ENCODE results near the gene CDH4.
"Not testable (repeated sequence)": the region's sequence is repeated elsewhere in the genome, so short reads cannot be mapped to it uniquely, and the experiment has no call there.

The CDH4 gene

DNA sequence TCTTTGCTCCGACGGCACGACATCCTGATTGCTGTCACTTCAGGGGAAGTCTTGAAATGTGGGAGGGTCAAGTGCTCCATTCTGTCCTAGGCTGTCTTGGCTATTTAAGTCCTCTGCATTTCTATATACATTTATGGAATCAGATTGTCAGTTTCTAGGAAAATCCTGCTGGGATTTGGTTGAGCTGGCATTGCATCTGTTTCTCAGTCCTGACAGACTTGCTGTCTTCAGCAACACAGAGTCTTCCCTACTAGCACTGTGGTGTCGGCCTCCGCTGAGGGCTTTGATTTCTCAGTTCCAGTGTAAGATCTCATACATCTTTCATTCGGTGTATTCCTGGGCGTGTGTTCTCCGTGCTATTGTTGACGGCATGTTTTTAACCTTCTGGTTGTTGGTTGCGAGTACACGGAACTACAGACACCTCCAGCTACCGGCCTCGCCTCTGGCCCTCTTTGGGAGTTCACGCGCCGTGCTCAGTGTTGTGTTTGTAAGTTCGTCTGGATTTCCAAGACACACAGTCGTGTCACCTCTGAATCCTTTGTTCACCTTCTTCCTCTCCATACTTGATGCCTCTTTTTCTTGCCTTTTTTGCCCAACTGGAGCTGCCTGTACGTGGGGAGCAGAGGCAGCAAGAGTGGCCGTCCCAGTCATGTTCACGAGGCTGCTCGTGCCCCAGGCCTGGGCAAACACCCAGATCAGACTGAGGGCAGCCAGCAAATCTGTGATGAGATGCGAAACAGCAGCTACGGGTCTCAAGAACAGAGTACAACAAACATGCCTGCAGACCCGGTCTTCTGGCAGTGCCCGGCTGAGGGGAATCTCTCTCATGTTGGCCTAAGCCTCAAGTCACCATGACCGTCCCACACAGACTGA lies 720.8 kb downstream of the CDH4 start:
- in situ Hi-C loops (cut with MboI; ENCODE audit: low sequenced_read_pairs) = no loop called here

DNA sequence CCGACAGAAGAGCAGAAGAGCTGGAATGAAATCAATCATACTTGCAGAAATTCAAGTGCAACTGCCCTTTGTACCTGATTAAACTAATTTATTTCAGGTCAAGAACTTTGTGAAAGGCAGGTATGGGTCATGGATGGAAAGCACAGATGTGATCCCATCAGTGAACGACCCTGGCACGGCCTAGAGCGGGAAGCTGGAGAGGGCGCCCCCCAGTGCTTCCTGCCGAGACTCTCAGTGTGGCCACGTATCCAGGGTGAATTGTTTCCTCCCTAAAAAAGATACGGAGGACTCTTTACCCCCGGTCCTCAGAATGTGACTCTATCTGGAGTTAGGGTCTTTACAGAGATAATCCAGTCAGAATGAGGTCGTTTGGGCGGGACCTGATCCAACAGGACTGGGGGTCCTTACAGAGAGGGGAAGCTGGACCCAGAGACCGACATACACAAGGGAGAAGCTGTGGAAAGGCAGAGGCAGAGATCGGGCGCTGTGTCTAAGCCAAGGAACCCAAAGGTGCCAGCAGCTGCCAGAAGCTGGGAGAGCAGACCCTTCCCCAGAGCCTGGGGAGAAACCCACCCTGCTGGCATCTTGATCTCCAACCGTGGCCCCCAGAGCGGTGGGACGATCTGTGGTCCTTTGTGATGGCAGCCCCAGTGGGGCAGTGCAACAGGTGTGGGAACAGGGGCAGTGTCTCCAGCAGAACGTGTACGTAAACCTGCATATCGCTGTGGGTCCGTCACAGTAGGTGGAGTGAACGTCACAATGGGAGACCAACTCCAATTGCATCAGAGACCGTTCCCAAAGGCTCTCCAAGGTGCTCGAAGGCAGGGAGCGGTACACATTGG lies 721.7 kb downstream of the CDH4 start:
- in situ Hi-C loops (cut with MboI; ENCODE audit: low sequenced_read_pairs) = no loop called here

DNA sequence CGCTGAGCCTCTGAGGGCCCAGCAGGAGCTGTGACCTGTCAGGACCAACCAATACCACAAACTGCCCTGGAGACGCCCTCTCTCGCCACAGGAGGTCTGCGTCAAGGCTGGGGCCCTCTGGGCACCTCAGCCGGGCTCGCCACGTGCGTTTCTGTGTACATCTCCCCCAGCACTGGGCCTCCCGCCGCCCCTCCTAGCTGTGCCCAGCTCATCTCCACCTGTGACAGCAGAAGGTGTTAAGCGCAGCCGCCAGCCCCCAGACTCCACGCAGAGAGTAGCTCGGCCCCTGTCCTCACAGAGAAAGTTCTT lies 722.2 kb downstream of the CDH4 start:
- in situ Hi-C loops (cut with MboI; ENCODE audit: low sequenced_read_pairs) = no loop called here

DNA sequence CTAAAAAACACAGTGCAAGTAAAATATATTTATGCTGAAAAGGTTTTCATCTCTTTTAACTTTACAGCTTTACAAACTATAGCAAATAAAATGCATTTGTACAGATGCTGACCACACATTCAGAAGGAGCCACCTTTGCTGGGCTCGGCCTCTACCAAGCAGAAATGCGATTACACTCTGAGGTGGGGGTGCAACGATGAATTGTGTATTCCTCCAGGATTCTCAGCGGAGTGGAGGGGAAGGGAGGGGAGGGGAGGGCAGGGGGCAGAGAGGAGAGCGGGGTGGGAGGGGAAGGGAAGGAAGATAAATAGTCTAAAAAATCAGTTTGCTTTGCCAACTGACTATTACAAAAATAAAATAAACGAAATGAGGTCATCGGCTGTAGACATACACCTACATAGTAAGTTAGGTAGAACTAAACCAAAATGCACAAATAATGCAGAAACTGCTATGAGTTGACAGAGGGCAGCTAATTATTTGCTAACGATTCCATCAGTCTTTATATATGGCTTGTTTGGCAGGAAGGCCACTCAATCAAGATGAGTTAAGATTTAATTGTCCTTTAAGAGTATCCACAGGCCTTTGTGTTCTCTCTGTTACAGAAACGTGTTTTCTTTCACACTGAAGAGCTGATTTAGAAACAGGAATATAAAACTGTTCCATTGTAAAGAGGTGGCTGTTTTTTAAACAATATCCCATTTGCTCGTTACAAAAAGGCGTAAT lies 723.5 kb downstream of the CDH4 start:
- in situ Hi-C loops (cut with MboI; ENCODE audit: low sequenced_read_pairs) = no loop called here

DNA sequence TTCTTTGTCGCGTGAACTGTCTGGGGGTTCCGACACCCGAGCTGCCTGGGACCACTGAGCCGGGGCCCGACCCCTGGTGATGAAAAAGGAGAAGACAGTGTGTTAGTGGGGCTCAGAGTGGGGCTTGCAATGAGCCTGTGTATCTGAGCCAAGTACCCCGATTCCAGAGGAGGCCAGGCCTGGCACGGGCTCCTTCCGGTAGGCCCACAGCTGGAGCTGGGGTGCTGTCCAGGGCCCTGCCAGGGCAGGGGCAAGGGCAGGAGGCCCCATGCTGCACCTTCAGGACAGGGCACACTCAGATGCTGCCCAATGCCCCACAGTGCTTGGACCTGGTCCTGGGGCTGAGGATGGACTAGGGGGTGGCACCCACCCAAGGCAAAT lies 724.2 kb downstream of the CDH4 start:
- in situ Hi-C loops (cut with MboI; ENCODE audit: low sequenced_read_pairs) = no loop called here

DNA sequence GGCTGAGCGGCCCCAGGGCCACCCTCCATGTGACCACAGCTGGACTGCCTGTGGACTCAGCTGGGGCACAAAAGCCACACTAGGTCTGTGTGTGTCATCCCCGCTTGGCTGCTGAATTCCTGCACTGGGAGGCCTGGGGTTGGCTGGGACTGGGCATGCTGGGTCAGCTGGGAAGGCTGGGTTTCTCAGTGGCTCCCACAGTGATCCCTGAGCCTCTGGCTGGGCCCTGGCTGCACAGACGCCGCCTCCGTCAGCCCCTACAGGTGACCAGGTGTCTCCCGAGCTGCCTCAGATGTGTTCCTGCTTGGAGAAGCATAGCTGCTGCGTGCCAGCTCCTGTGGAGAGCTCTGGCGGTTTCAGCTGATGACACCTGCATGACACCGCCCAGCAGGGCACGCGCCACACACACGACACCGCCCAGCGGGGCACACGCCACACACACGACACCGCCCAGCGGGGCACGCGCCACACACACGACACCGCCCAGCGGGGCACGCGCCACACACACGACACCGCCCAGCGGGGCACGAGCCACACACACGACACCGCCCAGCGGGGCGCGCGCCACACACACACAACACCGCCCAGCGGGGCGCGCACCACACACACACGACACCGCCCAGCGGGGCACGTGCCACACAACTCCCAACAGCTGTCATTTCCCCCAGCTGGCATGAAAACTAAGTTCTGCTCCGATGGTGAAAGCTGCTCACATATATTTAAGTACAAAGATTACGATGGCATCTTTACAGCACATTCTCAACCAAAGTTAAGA lies 724.8 kb downstream of the CDH4 start:
- in situ Hi-C loops (cut with MboI; ENCODE audit: low sequenced_read_pairs) = no loop called here

DNA sequence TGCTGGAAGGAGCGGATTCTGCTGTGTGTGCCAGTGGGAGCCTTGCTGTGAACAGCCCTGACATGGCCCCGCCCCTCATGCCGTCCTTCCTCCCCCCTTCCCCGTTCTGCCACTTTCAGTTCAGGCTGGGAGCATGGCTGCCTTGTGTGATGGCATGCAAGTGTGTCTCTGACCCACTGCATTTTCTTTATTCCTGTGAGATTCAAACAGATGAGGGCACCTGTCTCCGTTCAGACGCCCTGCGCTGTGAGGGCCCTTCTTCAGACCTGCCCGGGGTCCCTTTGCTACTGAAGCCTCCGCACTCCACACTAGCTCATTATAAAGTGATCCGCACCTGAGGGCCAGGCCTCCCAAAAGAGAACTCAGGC lies 725.3 kb downstream of the CDH4 start:
- in situ Hi-C loops (cut with MboI; ENCODE audit: low sequenced_read_pairs) = no loop called here

DNA sequence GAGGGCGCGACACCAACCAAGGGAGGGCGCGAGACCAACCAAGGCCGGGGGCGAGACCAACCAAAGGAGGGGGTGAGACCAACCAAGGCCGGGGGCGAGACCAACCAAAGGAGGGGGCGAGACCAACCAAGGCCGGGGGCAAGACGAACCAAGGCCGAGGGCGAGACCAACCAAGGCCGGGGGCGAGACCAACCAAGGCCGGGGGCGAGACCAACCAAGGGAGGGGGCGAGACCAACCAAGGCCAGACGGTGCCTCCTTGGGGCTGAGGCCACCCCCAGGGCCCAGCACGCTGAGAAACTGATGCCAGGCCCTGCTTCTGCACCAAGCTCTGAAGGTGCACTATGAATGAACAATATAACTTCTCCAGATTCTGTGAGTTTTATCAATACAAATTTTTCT lies 726.4 kb downstream of the CDH4 start:
- in situ Hi-C loops (cut with MboI; ENCODE audit: low sequenced_read_pairs) = no loop called here

DNA sequence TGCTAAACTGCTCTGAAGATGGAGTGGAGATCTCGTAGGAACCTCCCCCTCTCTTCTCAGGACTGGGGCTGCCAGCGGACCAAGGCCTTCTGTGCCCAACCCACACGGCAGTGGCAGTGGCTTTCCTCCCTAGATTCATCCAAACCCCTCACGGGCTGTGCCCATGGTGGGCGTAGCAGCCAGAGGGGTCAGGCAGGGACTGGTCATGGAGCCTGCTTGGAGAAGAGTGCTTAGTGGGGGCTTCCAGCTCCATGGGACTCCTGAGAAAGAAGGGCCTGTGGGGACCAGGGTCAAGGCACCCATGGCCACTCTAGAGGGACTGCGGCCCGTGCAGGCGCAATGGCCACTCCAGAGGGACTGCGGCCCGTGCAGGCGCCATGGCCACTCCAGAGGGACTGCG lies 727.0 kb downstream of the CDH4 start:
- in situ Hi-C loops (cut with MboI; ENCODE audit: low sequenced_read_pairs) = no loop called here

DNA sequence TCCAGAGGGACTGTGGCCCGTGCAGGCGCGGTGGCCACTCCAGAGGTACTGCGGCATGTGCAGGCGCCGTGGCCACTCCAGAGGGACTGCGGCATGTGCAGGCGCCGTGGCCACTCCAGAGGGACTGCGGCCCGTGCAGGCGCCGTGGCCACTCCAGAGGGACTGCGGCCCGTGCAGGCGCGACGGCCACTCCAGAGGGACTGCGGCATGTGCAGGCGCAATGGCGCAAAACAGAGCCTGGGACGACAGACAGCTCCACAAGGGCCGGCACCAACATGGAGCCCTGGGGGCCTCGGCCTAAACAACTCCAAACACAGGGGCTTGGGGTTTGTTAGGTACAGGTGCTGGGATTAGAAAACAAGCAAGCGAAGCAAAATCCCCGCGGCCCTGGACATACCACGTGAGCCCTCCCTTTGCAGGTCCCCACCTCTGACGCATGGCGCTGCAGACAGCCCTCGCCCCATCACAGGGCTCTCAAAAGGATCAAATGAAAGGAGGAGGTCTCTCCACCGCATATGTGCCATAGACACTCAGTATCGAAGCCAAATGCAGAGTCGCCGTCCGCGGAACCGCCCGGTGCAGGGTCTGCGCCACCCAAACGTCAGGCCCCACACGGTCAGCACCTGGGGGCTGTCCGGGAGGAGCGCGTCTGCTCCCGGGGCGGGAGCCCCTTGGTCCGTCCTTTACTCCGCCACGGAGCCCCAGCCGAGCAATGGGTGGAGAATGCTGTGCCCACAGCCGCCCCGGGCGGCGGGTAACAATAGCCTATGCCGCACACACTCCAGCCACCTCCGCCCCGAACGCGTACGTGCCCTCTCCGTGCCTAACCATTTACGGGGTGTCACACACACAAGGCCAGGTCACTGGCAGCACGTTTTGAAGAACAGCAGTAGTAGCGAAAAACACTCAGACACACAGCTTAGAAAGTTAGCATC lies 727.9 kb downstream of the CDH4 start:
- in situ Hi-C loops (cut with MboI; ENCODE audit: low sequenced_read_pairs) = no loop called here

DNA sequence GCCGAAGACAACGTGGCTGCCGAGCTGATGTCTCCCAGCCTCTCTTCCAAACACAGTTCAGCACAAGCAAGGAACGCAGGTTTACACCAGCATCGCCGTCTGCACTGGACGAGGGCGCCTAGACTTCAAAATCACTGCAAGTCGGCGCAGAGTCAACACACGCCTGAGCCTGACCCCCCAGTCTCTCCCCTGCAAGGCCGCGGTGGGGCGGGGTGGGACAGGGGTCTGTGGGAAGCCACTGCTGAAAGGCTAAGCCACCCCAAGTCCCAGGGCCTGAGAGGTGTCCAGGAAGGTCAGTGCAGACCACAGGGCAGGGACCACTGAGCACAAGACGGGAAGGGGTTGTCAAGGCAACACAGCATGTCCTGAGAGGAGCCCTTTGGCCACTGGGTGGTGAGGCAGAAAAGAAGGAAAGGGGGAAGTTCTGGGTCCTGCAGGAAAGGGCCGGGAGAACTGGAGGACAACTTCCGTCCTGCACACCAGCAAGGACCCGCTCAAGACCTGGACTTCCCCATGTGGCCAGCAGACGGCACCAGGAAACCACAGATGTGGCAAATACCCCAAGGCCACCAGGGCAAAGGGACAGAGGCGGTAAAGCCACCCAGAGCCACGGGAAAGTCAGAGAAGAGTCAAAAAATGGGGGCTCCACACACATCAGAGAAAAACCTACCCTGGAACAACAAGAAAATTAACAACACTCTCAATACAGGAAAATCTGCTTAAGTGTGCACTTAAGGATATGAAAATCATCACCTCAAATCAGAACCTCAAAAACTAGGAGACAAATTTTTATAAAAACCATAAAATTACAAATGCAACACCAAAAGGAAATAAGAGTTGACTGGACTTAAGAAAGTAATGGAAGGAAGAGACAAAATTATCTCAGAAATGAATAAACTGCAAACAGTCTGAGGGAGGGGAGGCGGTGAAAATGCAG lies 728.9 kb downstream of the CDH4 start:
- in situ Hi-C loops (cut with MboI; ENCODE audit: low sequenced_read_pairs) = no loop called here

DNA sequence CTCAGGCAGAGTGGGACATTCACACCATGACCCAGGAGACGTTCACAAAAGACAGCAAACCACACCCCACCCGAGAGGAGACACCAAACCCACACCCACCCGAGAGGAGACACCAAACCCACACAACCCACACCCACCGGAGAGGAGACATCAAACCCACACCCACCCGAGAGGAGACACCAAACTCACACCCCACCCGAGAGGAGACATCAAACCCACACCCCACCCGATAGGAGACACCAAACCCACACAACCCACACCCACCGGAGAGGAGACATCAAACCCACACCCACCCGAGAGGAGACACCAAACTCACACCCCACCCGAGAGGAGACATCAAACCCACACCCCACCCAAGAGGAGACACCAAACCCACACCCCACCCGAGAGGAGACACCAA lies 729.6 kb downstream of the CDH4 start:
- in situ Hi-C loops (cut with MboI; ENCODE audit: low sequenced_read_pairs) = not testable (repeated sequence)

DNA sequence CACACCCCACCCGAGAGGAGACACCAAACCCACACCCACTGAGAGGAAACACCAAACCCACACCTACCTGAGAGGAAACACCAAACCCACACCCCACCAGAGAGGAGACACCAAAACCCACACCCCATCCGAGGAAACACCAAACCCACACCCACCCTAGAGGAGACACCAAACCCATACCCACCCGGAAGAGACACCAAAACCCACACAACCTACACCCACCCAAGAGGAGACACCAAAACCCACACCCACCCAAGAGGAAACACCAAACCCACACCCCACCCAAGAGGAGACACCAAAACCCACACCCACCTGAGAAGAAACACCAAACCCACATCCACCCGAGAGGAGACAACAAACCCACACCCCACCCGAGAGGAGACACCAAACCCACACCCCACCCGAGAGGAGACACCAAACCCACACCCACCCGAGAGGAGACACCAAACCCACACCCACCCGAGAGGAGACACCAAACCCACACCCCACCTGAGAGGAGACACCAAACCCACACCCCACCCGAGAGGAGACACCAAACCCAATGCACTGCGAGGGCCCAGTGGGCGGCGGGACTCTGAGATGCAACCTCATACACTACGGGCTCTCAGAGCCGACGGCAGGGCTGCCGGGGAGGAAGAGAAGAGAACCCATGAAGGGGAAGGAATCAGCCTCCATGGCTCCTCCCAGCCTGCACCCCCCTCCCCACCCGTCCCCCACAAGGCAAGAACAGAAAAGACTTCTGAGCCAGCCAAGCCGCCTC lies 730.3 kb downstream of the CDH4 start:
- in situ Hi-C loops (cut with MboI; ENCODE audit: low sequenced_read_pairs) = no loop called here

DNA sequence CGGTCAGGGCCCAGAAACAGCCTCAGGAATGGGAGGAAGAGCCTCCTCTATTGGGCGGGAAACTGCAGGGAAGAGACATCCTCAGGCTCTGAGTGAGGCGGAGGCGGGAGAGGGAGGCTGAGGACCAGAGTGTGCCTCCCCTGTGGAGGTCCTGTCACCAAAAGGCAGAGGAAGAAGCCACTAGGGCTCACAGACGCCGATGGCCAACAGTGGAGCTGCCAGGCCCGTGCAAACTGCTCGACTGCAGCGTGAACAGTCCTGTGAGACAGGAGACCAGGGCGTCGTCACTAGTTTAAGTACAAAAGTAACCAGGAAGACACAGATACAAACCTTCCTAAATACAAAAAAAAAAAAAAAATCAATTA lies 730.9 kb downstream of the CDH4 start:
- in situ Hi-C loops (cut with MboI; ENCODE audit: low sequenced_read_pairs) = no loop called here

DNA sequence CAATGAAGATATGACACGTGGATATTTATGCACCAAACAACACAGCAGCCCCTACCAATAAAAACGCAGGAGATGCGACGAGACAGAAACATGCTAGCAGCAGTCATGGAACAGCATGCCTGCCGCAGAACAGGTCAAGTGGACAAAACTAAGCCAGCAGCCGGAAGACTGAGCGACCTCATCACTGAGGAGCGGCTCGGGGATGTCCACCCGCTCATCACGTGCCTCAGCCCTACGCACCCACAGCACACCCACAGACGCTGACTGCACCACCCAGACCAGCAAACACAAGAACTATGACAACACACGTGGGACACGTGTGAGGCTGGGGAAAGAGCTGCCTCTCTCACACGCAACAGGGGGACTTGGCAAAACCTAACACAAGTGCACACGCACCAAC lies 731.9 kb downstream of the CDH4 start:
- in situ Hi-C loops (cut with MboI; ENCODE audit: low sequenced_read_pairs) = no loop called here

DNA sequence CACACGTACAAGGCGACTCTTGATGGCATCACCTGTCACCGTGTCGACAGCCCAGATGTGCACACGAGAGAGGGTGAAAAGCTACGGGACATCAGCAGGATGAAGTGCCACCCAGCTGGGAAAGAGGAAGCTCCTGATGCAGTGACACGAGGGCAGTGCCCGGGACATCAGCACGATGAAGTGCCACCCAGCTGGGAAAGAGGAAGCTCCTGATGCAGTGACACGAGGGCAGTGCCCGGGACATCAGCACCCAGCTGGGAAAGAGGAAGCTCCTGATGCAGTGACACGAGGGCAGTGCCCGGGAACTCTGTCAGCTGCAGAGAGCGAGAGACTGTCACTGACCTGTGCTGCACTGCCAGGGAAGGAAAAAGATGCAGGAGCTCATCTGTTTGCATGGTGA lies 732.4 kb downstream of the CDH4 start:
- in situ Hi-C loops (cut with MboI; ENCODE audit: low sequenced_read_pairs) = not testable (repeated sequence)

DNA sequence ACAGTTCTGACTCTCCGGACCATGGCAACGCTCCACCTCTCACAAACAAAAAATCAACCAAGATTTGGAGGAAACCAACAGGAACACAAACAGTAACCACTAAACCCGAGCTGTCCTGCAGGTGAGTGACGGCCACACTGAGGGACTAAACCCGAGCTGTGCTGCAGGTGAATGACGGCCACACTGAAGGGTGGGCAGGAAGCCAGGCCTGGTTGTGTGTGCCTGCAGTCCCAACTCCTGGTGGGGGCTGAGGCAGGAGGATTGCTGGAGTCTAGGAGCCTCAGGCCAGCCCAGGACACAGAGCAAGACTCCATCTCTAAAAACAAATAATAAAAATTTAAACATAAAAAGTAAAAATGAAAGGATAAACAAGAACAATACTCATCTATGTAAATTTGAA lies 733.0 kb downstream of the CDH4 start:
- in situ Hi-C loops (cut with MboI; ENCODE audit: low sequenced_read_pairs) = no loop called here

DNA sequence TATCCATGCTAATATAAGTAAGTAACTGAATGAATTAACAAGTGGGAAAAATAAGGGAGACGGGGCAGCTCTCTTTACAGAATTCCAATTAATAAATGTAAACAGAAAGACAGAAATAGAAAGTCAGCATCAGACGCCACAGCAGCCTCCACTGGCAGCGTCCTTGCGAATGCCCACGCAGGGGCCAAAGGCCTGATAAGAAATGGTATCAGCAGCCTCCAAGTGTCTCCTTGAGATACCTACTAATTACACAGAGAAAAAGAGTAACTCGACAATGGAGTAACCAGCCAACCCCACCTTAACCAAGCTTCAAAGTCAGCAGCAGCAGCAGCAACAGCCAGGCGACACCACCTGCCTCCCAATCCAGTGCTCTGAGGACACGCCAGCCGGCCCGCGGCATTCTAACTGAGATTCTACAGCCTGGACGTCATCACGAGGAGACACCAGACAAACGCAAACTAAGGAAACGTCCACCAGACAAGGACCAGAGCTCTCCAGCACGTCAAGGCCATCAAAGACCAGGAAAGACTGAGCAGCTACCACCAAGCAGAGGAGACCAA lies 734.8 kb downstream of the CDH4 start:
- in situ Hi-C loops (cut with MboI; ENCODE audit: low sequenced_read_pairs) = no loop called here

All from hTERT RPE-1 (cell line).